H9 (cell line): Measurements from ENCODE around the gene CEBPZ. TPM values are rescaled to one million over a fixed set of nuclear protein-coding genes. Genes with fewer than 3 reads are reported as not detected.

Experiments used
- DNase-seq: peaks from one replicate; pipeline ENCODE4 v3.0.0-alpha.2; 2017
- H2AFZ ChIP-seq: one replicate; pipeline ENCODE4 v1.6.1; 2013; ENCODE audit warnings: mild to moderate bottlenecking, low read length, control low read depth, moderate library complexity
- H2AK5ac ChIP-seq: 2 replicates; pipeline ENCODE4 v1.6.1; 2013; ENCODE audit warnings: low read length, control low read depth, mixed read lengths; ENCODE audit not compliant: insufficient read length
- H2BK120ac ChIP-seq: one replicate; pipeline ENCODE4 v1.6.1; 2013; ENCODE audit warnings: low read depth, mild to moderate bottlenecking, low read length, control low read depth, inconsistent platforms; ENCODE audit not compliant: poor library complexity, severe bottlenecking
- H2BK12ac ChIP-seq: 2 replicates; pipeline ENCODE4 v1.6.1; 2013; ENCODE audit warnings: low read length, control low read depth, mixed read lengths, low read depth; ENCODE audit not compliant: insufficient read length
- H2BK15ac ChIP-seq: 2 replicates; pipeline ENCODE4 v1.6.1; 2013; ENCODE audit warnings: low read depth, low read length, control low read depth
- H2BK20ac ChIP-seq: one replicate; pipeline ENCODE4 v1.6.1; 2013; ENCODE audit warnings: low read depth, mild to moderate bottlenecking, low read length, control low read depth, inconsistent platforms; ENCODE audit not compliant: poor library complexity, severe bottlenecking
- H2BK5ac ChIP-seq: 2 replicates; pipeline ENCODE4 v1.6.1; 2013; ENCODE audit warnings: low read length, control low read depth, mixed read lengths; ENCODE audit not compliant: insufficient read length
- H3K14ac ChIP-seq: 2 replicates; pipeline ENCODE4 v1.6.1; 2013; ENCODE audit warnings: low read length, control low read depth; ENCODE audit not compliant: insufficient read depth
- H3K18ac ChIP-seq: 2 replicates; pipeline ENCODE4 v1.6.1; 2013; ENCODE audit warnings: low read depth, mild to moderate bottlenecking, mixed read lengths, low read length, control low read depth; ENCODE audit not compliant: insufficient read length
- H3K23ac ChIP-seq: 2 replicates; pipeline ENCODE4 v1.6.1; 2013; ENCODE audit warnings: low read length, control low read depth, mixed read lengths, low read depth; ENCODE audit not compliant: insufficient read length
- H3K23me2 ChIP-seq: 2 replicates; pipeline ENCODE4 v1.6.1; 2013; ENCODE audit warnings: low read depth, mild to moderate bottlenecking, mixed read lengths, low read length, control low read depth; ENCODE audit not compliant: insufficient read length, poor library complexity, severe bottlenecking
- H3K27ac ChIP-seq: 2 replicates; pipeline ENCODE4 v1.5.1; 2013; ENCODE audit warnings: low read length, control low read depth, mixed read lengths, low read depth; ENCODE audit not compliant: insufficient read length
- H3K27me3 ChIP-seq: 2 replicates; pipeline ENCODE4 v1.6.1; 2013; ENCODE audit warnings: low read length, control low read depth, inconsistent platforms; ENCODE audit not compliant: insufficient read depth
- H3K4ac ChIP-seq: 2 replicates; pipeline ENCODE4 v1.6.1; 2013; ENCODE audit warnings: low read depth, mild to moderate bottlenecking, control low read depth, inconsistent platforms, low read length, moderate library complexity
- H3K4me1 ChIP-seq: 2 replicates; pipeline ENCODE4 v1.6.1; 2013; ENCODE audit warnings: low read length, control low read depth, inconsistent platforms; ENCODE audit not compliant: insufficient read depth
- H3K4me2 ChIP-seq: 2 replicates; pipeline ENCODE4 v1.6.1; 2013; ENCODE audit warnings: low read length, control low read depth, mixed read lengths; ENCODE audit not compliant: insufficient read length, insufficient read depth
- H3K56ac ChIP-seq: 2 replicates; pipeline ENCODE4 v1.6.1; 2013; ENCODE audit warnings: low read depth, mild to moderate bottlenecking, mixed read lengths, low read length, control low read depth; ENCODE audit not compliant: insufficient read length
- H3K79me1 ChIP-seq: 2 replicates; pipeline ENCODE4 v1.6.1; 2013; ENCODE audit warnings: low read depth, mild to moderate bottlenecking, moderate library complexity, low read length, control low read depth, inconsistent platforms; ENCODE audit not compliant: insufficient read depth, poor library complexity, severe bottlenecking
- H3K79me2 ChIP-seq: 2 replicates; pipeline ENCODE4 v1.6.1; 2013; ENCODE audit warnings: low read length, control low read depth, inconsistent platforms; ENCODE audit not compliant: insufficient read depth
- H3K9ac ChIP-seq: 2 replicates; pipeline ENCODE4 v1.6.1; 2013; ENCODE audit warnings: low read length, control low read depth, mixed read lengths; ENCODE audit not compliant: insufficient read length; ENCODE audit errors: extremely low read depth
- H3K9me3 ChIP-seq: one replicate; pipeline ENCODE4 v1.6.1; 2013; ENCODE audit warnings: low read depth, low read length, inconsistent platforms; ENCODE audit not compliant: control insufficient read depth
- H3T11ph ChIP-seq: one replicate; pipeline ENCODE4 v1.6.1; 2013; ENCODE audit warnings: mild to moderate bottlenecking, low read length, control low read depth, inconsistent platforms
- H4K20me1 ChIP-seq: one replicate; pipeline ENCODE4 v1.6.1; 2013; ENCODE audit not compliant: control insufficient read depth, insufficient read length, insufficient read depth
- H4K5ac ChIP-seq: 2 replicates; pipeline ENCODE4 v1.6.1; 2013; ENCODE audit warnings: low read depth, mild to moderate bottlenecking, mixed read lengths, low read length, control low read depth; ENCODE audit not compliant: insufficient read length
- H4K8ac ChIP-seq: replicated peaks from 2 replicates; pipeline ENCODE4 v1.6.1; 2013; ENCODE audit warnings: low read length, control low read depth, mixed read lengths, low read depth; ENCODE audit not compliant: insufficient read length
- H4K91ac ChIP-seq: 2 replicates; pipeline ENCODE4 v1.6.1; 2013; ENCODE audit warnings: low read depth, mild to moderate bottlenecking, moderate library complexity, mixed read lengths, low read length, control low read depth; ENCODE audit not compliant: insufficient read length
- H3K27ac Mint-ChIP-seq, 3 experiments: 2 replicates in 2 of 3; 3 replicates in 1 of 3; pipeline ENCODE4 v1.8.0; 2020 to 2021; ENCODE audit warnings: mixed read lengths in 3 of 3, mild to moderate bottlenecking in 1 of 3, moderate library complexity in 1 of 3
- H3K27me3 Mint-ChIP-seq: 2 replicates; pipeline ENCODE4 v1.8.0; 2021; ENCODE audit warnings: low read depth, mild to moderate bottlenecking, moderate library complexity, mixed read lengths
- H3K36me3 Mint-ChIP-seq, 3 experiments: 2 replicates in 2 of 3; 3 replicates in 1 of 3; pipeline ENCODE4 v1.8.0; 2020 to 2021; ENCODE audit warnings: low read depth in 3 of 3, mixed read lengths in 3 of 3; ENCODE audit not compliant: insufficient read depth in 1 of 3
- H3K4me1 Mint-ChIP-seq, 2 experiments: 2 replicates each; pipeline ENCODE4 v1.8.0; 2020; ENCODE audit warnings: mixed read lengths in 2 of 2
- H3K4me3 Mint-ChIP-seq, 2 experiments: 2 replicates in 1 of 2; 3 replicates in 1 of 2; pipeline ENCODE4 v1.8.0; 2020 to 2021; ENCODE audit warnings: mild to moderate bottlenecking in 2 of 2, mixed read lengths in 2 of 2, moderate library complexity in 1 of 2
- H3K9me3 Mint-ChIP-seq, 2 experiments: 2 replicates in 1 of 2; 3 replicates in 1 of 2; pipeline ENCODE4 v1.8.0; 2020; ENCODE audit warnings: mild to moderate bottlenecking in 2 of 2, mixed read lengths in 2 of 2, moderate library complexity in 1 of 2
- WGBS: extraction: QIAGEN DNeasy Blood & Tissue Kit; methylation state at CpG from one replicate; pipeline ENCODE4 v1.1.7; 2013; ENCODE audit warnings: missing lambda C conversion rate, low lambda C conversion rate, mixed read lengths; ENCODE audit not compliant: insufficient read length; ENCODE audit errors: extremely low coverage; 5-methylcytosine and 5-hydroxymethylcytosine counted together
- total RNA-seq: library from RNA; stranded (reverse); gene quantifications from 2 replicates; pipeline ENCODE4 v1.2.1, GENCODE V29; 2021
- TF ChIP-seq, protein P1 (sequence below): fragments of 200-600 bp; sonication (generic); conservative IDR thresholded peaks from 3 replicates; pipeline ENCODE4 v1.8.0; 2021; ENCODE audit warnings: antibody characterized with exemption, mild to moderate bottlenecking

The CEBPZ gene
- total RNA-seq, 1 experiment from 2014 or later, result 281 TPM

DNA sequence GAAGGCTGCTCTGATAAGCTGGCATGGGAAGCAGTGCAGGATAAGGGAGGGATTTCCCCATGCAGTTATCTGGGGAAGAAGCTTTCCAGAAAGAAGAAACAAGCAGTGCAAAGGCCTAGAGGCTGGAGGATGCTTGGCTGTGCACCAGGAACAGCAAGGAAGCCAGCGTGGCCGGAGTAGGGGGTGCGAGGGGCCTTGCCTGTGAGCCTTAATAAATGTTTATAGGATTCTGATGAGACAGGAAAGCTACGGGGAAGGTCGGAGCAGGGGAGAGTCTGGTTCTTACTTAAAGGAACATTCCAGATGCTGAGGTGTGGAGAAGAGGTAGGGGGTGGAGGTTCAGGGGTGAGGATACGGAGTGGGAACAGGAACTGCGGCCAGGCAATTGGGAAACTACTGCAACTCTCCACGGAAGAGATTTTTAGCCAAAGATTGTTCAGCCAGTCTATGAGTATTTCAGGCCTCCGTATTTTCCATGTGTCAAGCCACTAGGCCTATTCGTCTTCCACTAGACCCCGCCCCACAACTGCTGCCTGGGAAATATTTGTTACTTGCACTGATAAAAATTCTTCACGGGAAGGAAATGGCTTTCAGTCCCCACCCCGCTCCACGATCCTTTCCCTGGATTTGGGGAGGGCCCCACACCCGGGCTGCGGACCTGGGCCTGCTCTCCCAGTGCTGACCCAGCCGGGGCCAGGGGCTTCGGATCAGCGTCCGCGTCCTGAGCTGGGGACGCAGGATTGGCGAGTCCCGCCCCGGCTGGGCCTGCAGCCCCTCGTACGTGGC is 75.1 kb downstream of the CEBPZ start:
- TF ChIP-seq, protein P1, sequence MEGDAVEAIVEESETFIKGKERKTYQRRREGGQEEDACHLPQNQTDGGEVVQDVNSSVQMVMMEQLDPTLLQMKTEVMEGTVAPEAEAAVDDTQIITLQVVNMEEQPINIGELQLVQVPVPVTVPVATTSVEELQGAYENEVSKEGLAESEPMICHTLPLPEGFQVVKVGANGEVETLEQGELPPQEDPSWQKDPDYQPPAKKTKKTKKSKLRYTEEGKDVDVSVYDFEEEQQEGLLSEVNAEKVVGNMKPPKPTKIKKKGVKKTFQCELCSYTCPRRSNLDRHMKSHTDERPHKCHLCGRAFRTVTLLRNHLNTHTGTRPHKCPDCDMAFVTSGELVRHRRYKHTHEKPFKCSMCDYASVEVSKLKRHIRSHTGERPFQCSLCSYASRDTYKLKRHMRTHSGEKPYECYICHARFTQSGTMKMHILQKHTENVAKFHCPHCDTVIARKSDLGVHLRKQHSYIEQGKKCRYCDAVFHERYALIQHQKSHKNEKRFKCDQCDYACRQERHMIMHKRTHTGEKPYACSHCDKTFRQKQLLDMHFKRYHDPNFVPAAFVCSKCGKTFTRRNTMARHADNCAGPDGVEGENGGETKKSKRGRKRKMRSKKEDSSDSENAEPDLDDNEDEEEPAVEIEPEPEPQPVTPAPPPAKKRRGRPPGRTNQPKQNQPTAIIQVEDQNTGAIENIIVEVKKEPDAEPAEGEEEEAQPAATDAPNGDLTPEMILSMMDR, result no peak
- Mint-ChIP-seq H3K9me3 (no peaks in the 10 kb centered on the region), H3K4me3 (peak overlapping the region; percentile 76 to 79), H3K36me3 (peaks cover 10 to 26% (median 22%) of the 10 kb centered on the region in 3 experiments), H3K27ac (peak overlapping the region; percentile 29 to 96 (median 75); a peak in 6 of 7 replicates), H3K4me1 (peaks cover 32 to 44% of the 10 kb centered on the region in 2 experiments), H3K27me3 (peaks cover 4% of the 10 kb centered on the region; the same call in 1 of the 2 replicates)
- no peak overlapping the region for H4K5ac ChIP-seq
- H2BK20ac ChIP-seq, result no peak overlapping the region
- H3K27ac ChIP-seq, result no peak overlapping the region
- H4K20me1 ChIP-seq, result no peaks in the 10 kb centered on the region
- no peaks in the 10 kb centered on the region for H3K27me3 ChIP-seq
- no peak overlapping the region for H2BK12ac ChIP-seq
- no peak overlapping the region for H3K56ac ChIP-seq
- H4K8ac ChIP-seq, result no peak overlapping the region
- H2BK5ac ChIP-seq, result no peak overlapping the region
- H3K4me2 ChIP-seq, result peak overlapping the region; percentile 83
- no peaks in the 10 kb centered on the region for H3K4me1 ChIP-seq
- H3K18ac ChIP-seq, result no peak overlapping the region
- DNase-seq, result peak; percentile 31
- H4K91ac ChIP-seq, result no peak overlapping the region
- H3T11ph ChIP-seq, result no peak overlapping the region
- H3K23me2 ChIP-seq, result peaks cover 9% of the 10 kb centered on the region
- no peak overlapping the region for H2BK120ac ChIP-seq
- no peaks in the 10 kb centered on the region for H3K9me3 ChIP-seq
- H3K14ac ChIP-seq, result peak overlapping the region; percentile 82; the same call in 1 of the 2 replicates
- H3K79me1 ChIP-seq, result peaks cover 3% of the 10 kb centered on the region
- peak overlapping the region; percentile 60 for H3K9ac ChIP-seq
- H2AK5ac ChIP-seq, result no peak overlapping the region
- no peak overlapping the region for H2BK15ac ChIP-seq
- H2AFZ ChIP-seq, result no peak overlapping the region
- H3K23ac ChIP-seq, result no peak overlapping the region
- H3K79me2 ChIP-seq, result no peaks in the 10 kb centered on the region; the same call in 1 of the 2 replicates
- WGBS, result no CpG with 5 or more reads among the region's 27 CpGs
- no peak overlapping the region for H3K4ac ChIP-seq
